Right lobe of liver (tissue), 6 donors: ENCODE results near the gene PPOX. TPM values are rescaled to one million over a fixed set of nuclear protein-coding genes. Genes with fewer than 3 reads are reported as not detected.

ENCODE experiments used
- ATAC-seq, 4 donors: fragments of 200-7000 bp; cut with Tn5 transposase; one replicate each; pipeline ENCODE4 v1.9.1; 2020; ENCODE audit warnings: mild to moderate bottlenecking in 4 of 4, moderate library complexity in 4 of 4
- DNase-seq, 3 donors: peaks; one replicate each; pipeline ENCODE4 v3.0.0-alpha.2; 2020
- H3K27ac ChIP-seq, 3 donors: fragments of 200-600 bp; one replicate each; pipeline ENCODE4 v1.8.0; 2022
- H3K27me3 ChIP-seq, 2 donors: fragments of 200-600 bp; one replicate each; pipeline ENCODE4 v1.8.0; 2022
- H3K36me3 ChIP-seq, 4 donors: fragments of 200-600 bp; sonication (generic) in 1 of 4; one replicate each; pipeline versions ENCODE4 v1.5.1 to v1.8.0; 2017 to 2022; ENCODE audit warnings: control low read depth in 1 of 4
- H3K4me1 ChIP-seq, 4 donors: fragments of 200-600 bp; sonication (generic) in 1 of 4; one replicate each; pipeline versions ENCODE4 v1.5.1 to v1.8.0; 2017 to 2022; ENCODE audit warnings: control low read depth in 1 of 4
- H3K4me3 ChIP-seq, 3 donors: fragments of 200-600 bp; one replicate each; pipeline ENCODE4 v1.8.0; 2022
- H3K9me3 ChIP-seq, 4 donors: fragments of 200-600 bp; sonication (generic) in 1 of 4; one replicate each; pipeline versions ENCODE4 v1.5.1 to v1.8.0; 2017 to 2022; ENCODE audit warnings: control low read depth in 1 of 4
- POLR2A ChIP-seq: fragments of 450-650 bp; IDR thresholded peaks from one replicate; pipeline ENCODE4 v1.6.1; 2017; ENCODE audit warnings: antibody characterized with exemption, mild to moderate bottlenecking
- WGBS: methylation state at CpG from one replicate; pipeline ENCODE4 v1.1.6; 2018; ENCODE audit warnings: low coverage, low lambda C conversion rate; ENCODE audit not compliant: insufficient coverage; ENCODE audit errors: missing lambda C conversion rate; 5-methylcytosine and 5-hydroxymethylcytosine counted together
- intact Hi-C, 2 donors: fragments of 100-400 bp; cut with DNase I; formaldehyde crosslinking; loops; one replicate each; pipeline versions ENCODE4 v1.11.2 to v1.14.1; 2022
- total RNA-seq, 6 experiments: library from RNA; depleted of rRNA in 2 of 6; stranded (reverse); fragments of >200 nt in 2 of 6; fragmentation: NEBNext Ultra II Directional in 3 of 6; extraction: Animal tissue kit (Norgen Biotek cat#: 25700) in 3 of 6; gene quantifications; one replicate each; pipeline versions ENCODE4 v1.1.0 to v1.2.4, GENCODE V29; 2016 to 2023
- TF ChIP-seq, protein P1 (sequence below), 4 donors: fragments of 200-600 bp in 3 of 4; fragments of 450-650 bp in 1 of 4; IDR thresholded peaks; one replicate each; pipeline versions ENCODE4 v1.5.1 to v1.8.0; 2016 to 2022; ENCODE audit warnings: antibody characterized with exemption in 4 of 4, mild to moderate bottlenecking in 2 of 4
- donor health status: DM: no; HTN: yes; CAD: no.
- donor health status: DM: no; HTN: no; CAD: no.
- donor health status: DM: no; HTN: no; CAD: no.
- donor health status: DM: no; HTN: yes; CAD: no.
- donor health status: DM: no; HTN: yes; CAD: no.

PPOX gene
- total RNA-seq, 6 experiments from 2014 or later = 7.6 to 14.3 (median 9.5) TPM

DNA sequence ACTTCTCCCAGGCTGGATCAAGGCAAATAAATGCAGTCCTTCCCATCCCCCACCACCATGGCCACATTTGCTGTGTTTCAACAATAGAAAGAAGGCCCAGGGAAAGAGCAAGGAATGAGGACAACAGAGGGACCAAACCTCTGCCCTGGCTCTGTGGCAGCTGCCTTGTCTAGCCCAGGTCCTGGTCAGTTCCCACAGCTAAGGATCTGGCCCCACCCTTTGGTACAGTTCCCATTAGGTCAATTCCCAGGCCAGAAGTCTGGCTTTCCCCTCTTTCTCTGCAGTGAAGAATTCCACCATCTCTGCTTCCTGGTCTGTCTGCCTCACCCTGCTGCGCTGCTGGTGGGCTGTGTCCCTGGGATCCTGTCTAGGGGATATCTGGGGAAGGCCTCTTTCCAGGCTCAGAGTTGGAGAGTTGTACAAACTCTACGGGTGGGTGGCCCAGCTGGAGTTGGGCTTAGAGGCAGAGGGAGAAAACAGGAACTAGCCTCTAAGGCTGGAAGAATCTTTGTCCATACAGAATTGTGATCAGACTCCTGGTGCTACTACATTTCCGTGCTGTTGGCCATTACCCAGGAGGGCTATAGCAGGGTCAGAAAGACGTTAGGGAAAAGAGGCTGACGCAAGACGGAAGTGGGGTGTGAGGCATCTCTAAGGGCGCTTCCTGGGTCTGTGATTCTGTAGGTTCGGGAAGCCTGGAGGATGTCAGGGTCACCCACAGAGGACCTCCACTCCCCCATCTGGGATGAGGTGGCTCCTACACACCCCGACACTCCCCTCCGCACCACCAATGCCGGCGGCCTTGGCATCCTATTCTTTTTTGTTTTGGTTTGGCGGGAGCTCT lies 35.0 kb downstream of the PPOX start:
- peak in 2 of 3 donors; percentile 48 to 64 for DNase-seq
- no peaks in the 10 kb centered on the region for H3K9me3 ChIP-seq
- peak overlapping the region; percentile 92 to 96 (median 95) for H3K27ac ChIP-seq
- ATAC-seq = peak; percentile 8 to 44 (median 24)
- peaks cover 0 to 24% (median 8%) of the 10 kb centered on the region in 4 donors for H3K4me1 ChIP-seq
- peak; percentile 33 for TF ChIP-seq POLR2A
- TF ChIP-seq, protein P1, sequence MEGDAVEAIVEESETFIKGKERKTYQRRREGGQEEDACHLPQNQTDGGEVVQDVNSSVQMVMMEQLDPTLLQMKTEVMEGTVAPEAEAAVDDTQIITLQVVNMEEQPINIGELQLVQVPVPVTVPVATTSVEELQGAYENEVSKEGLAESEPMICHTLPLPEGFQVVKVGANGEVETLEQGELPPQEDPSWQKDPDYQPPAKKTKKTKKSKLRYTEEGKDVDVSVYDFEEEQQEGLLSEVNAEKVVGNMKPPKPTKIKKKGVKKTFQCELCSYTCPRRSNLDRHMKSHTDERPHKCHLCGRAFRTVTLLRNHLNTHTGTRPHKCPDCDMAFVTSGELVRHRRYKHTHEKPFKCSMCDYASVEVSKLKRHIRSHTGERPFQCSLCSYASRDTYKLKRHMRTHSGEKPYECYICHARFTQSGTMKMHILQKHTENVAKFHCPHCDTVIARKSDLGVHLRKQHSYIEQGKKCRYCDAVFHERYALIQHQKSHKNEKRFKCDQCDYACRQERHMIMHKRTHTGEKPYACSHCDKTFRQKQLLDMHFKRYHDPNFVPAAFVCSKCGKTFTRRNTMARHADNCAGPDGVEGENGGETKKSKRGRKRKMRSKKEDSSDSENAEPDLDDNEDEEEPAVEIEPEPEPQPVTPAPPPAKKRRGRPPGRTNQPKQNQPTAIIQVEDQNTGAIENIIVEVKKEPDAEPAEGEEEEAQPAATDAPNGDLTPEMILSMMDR (IDR thresholded peaks at IDR 0.05) = no peak
- intact Hi-C loops = no loop called here
- H3K4me3 ChIP-seq = peak overlapping the region in 2 of 3 donors; percentile 79 to 80
- 42% methylated on average over 8 of the region's 13 CpGs for WGBS
- H3K36me3 ChIP-seq = peaks cover 0 to 21% (median 6%) of the 10 kb centered on the region in 4 donors
- H3K27me3 ChIP-seq = no peaks in the 10 kb centered on the region

DNA sequence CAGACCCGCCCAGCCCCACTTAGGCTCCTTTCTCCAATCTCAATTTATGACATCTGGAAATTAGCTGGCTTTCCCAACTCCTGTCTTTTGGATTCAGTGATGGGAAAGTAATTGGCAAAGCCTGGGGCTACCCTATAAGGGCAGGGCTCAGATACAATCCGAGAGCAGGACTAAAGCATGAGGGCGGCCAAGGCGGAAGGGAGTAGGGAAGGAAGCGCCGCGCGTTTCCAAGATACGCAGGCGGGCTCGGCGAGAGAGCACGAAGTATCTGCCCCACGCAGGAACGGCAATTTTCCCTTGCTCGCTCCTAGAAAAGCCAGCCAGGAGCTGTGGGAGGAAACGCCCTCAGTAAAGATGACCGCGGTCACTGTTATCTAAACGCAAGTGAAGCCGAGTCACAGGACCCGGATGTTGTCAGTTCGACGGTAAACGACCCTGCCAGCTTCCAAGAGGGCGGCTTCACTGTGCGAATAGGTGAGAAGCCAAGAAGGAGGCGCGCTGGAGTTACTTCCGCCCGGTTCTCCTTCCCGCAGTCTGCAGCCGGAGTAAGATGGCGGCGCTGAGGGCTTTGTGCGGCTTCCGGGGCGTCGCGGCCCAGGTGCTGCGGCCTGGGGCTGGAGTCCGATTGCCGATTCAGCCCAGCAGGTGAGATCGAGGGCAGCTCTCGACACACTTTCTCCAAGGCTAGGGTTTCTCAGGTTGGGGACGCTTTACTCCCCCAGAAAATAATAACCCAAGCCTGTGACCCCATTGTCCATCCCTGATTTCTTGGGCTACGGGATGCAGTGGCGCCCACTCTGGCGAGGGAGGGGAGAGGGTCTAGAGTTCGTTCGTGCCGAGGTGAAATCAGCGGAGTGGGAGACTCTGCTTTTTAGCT lies 35.8 kb downstream of the PPOX start, which contains the start of gene NDUFS2:
Gene NDUFS2, plus strand, starts transcription at position 532 of the 877 bp plus-strand sequence. Its CDS starts 19 bp downstream, at position 551.
- Histone ChIP-seq H3K27me3 (no peaks in the 10 kb centered on the region), H3K9me3 (no peaks in the 10 kb centered on the region), H3K27ac (peak within 1 kb of the TSS; percentile 92 to 96 (median 95)), H3K4me3 (peak within 1 kb of the TSS; percentile 79 to 94 (median 80)), H3K4me1 (peaks cover 0 to 24% (median 8%) of the 10 kb centered on the region in 4 donors), H3K36me3 (peaks cover 0 to 30% (median 11%) of the 10 kb centered on the region in 4 donors)
- TF ChIP-seq, protein P1 (IDR thresholded peaks at IDR 0.05) = no peak
- TF ChIP-seq POLR2A = peak; percentile 89
- ATAC-seq (peak; percentile 87 to 95 (median 92)), DNase-seq (peak; percentile 97 to 99 (median 98))
- 3% methylated on average over 23 of the region's 53 CpGs for WGBS
- intact Hi-C loops = no loop called here

DNA sequence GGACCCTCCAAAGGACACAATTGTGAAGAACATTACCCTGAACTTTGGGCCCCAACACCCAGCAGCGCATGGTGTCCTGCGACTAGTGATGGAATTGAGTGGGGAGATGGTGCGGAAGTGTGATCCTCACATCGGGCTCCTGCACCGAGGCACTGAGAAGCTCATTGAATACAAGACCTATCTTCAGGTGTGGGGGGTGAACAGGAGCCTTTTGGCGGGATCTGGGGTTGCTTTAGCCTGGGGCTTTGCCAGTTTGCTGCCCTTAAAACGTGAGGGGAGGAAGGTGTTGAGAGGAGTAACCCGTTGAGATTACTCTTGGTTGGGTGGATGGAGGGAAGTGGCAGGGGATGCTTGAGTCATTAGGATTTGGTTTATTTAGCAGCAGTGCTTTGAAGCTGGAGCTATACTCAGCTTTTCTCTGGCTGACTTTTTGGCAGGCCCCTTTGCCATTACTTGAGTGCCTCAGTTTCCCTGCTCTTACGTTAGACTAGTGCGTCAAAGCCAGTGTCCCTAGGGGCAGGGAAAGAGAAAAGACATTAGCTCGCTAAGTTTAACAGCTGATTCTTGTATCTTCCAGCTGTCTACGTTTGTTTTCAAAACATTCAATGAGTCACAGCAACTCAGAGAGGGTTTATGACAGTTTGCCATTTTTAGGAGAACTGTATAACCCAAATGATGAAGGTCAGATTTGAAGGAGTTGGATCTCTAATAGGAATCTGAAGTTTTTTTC lies 40.4 kb downstream of the PPOX start:
- intact Hi-C loops = no loop called here

More for the DNA sequence above, 40.4 kb downstream of the PPOX start:
- DNase-seq = no peak
- no peak for TF ChIP-seq POLR2A
- TF ChIP-seq, protein P1 (IDR thresholded peaks at IDR 0.05) = no peak
- no peak overlapping the region for H3K4me3 ChIP-seq
- 82% methylated on average over 12 of the region's 12 CpGs for WGBS
- no peaks in the 10 kb centered on the region for H3K9me3 ChIP-seq
- peak overlapping the region; percentile 12 to 58 (median 32) for H3K27ac ChIP-seq
- no peaks in the 10 kb centered on the region for H3K27me3 ChIP-seq
- peaks cover 0 to 69% (median 25%) of the 10 kb centered on the region in 4 donors for H3K36me3 ChIP-seq
- peaks cover 0 to 22% (median 4%) of the 10 kb centered on the region in 4 donors for H3K4me1 ChIP-seq
- no peak for ATAC-seq
